ENCODE data around the gene SLF1.

Gene SLF1

DNA sequence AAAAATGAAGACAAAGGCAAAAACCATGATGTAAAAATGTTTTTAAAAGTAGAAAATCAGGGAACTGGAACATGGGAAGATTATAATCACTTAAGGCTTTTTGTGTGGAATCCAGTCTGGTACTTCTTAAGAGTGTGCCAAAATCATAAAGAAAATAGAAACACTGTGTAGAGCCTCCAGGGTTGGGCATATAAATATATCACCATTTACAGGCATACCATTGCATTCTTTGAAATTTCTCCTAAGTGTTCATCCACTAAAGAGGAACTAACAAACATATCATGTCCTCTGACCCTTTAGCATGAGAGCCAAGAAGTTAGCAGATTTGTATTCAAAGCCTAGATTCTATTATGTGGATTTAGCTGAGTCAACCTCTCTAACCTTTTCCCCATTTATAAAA, 93.3 kb downstream of the SLF1 start:
- no peak for DNase-seq (ENCODE audit: low read depth)

DNA sequence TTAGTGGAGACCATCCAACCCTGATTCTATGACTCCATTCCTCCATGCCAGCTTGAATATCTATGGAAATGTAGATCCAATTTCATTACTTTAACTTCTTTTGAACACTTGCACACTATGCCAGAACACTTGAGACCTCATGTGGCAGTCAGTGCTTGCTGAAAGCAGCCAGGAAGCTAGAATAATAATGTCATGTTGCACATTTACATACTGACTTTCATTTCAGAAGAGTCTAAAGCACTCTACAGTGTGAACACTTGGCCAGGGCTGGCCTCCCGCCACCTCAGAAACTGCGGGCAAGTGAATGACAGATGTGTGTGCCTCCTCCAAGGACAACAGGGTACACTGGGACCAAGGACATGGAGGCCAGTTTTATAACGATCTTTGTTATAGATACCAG, 97.3 kb downstream of the SLF1 start:
- DNase-seq (ENCODE audit: low read depth) = no peak

- no peak for DNase-seq (ENCODE audit: low read depth)
These were observed 106.7 kb downstream of the SLF1 start for GRCh38 chr5:94725142-94725541.

GRCh38 chr5:94731471-94731870, 113.0 kb downstream of the SLF1 start:
- DNase-seq (ENCODE audit: low read depth) = no peak

DNA sequence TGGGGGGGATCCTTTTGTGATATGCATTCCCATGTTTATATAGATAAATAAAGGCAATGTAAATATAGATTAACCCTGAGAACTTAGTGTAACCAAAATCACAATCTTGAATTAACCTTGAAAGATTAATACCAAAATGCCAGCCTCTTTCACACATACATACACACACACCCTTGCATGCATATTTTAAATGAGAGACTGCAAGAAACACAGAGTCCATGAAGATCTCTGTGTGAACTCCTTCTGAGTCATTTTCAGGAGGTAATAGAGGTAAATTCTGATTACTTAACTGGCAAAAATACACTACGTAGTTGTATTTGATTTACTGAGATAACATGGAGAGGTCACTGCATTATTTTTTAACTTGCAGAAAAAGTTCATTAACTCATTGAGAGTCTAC, 118.0 kb downstream of the SLF1 start:
- DNase-seq (ENCODE audit: low read depth) = no peak

DNA sequence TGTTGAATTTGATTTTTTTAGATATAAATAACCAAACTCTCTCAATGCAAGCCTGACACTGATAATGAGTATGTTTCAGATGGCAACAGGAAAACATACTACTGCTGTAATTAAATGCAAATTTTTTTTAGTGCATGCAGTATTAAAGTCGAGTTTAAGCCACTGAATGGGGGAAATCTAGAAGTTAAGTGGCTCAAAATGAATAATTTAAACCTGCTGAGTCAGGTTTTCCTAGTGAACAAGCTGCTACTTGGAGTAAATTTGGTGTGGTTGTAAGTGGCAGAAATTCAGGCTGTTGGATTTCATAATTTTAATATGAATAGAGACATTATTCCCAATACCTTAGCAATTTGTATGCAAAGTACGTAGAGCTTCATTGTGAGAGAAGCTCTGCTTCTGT, 121.8 kb downstream of the SLF1 start:
- no peak for DNase-seq (ENCODE audit: low read depth)

DNA sequence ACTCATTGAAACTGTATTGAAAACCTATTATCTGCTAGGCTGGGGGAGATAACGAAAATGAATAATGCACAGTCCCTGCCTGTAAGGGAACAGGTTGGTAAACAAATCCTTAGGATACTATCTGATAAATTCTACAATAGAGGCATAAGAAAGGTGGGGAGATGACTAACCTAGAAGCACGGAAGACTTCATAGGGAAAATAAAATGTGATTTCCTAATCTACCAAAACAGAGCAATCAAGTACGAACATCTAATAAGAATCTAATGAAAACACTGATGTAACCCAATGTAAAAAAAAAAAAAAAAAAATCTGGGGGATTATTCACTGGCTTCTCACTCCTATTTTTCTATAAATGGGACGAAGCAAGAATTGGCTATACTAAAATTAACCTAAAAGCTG, 124.4 kb downstream of the SLF1 start:
- DNase-seq (ENCODE audit: low read depth) = no peak

DNA sequence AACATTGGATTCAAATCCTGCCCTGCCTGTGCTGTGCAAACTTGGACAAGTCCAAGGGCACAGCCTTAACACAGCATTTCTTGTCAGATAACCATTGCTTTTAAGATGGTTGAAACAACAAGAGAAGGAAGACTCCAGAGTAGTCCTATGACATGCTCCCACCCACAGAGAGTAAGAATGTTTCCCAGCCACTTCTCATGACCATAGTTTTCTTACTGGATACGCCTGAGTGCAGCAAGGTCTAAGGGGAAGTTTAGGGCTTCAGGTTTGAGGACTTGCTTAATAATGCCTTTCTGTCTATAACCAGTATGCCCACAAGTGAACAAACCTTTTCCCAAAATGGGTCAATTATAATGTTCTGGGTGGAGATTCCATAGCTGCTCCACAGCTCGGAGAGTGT, 126.4 kb downstream of the SLF1 start:
- DNase-seq (ENCODE audit: low read depth) = no peak

- DNase-seq (ENCODE audit: low read depth) = no peak
These were observed 127.6 kb downstream of the SLF1 start for GRCh38 chr5:94745786-94746730.

DNA sequence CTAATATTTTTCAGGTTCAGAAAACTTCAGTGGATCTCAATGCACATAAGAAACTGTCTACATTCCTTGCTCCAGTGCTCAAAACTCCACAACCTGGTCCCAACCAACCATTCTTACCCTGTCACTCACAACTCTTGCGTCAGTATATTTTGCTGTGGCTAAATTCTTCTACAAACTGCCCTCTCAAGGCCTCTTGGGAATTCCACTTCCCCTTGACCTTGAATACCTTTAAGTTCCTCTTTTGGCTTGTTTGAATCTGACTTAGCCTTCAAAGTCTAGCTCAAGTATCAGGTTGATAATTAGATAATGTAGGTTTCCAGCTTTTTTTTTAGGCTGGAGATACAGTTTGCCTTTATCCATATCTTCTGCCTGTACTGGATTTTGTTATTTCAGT, 128.3 kb downstream of the SLF1 start:
- DNase-seq (ENCODE audit: low read depth) = no peak

Data from GM04504 (cell line).